Caco-2 (cell line): ENCODE measurements around the gene SSTR3. TPM values are rescaled to one million over a fixed set of nuclear protein-coding genes. Genes with fewer than 3 reads are reported as not detected.

Source experiments
- BruUV-seq: library from RNA; stranded (reverse); fragments of 400-500 nt; replicated peaks from 2 replicates; lab custom pipeline; 2021; lab: Mats Ljungman, UMichigan
- CTCF ChIA-PET: fragments of 300-600 bp; sonication (Branson Sonifier 250); formaldehyde crosslinking; loops from one replicate; lab custom pipeline; 2022; ENCODE audit warnings: antibody characterized with exemption; lab: Charles Lee
- POLR2A ChIA-PET: fragments of 300-600 bp; sonication (Branson Sonifier 250); formaldehyde crosslinking; loops from one replicate; lab custom pipeline; 2022; ENCODE audit warnings: antibody characterized with exemption; lab: Charles Lee
- DNase-seq, 2 experiments: peaks; one replicate each; pipeline versions ENCODE4 v3.0.0 to v3.0.0-alpha.2; 2020 to 2022
- H3K27me3 ChIP-seq: replicated peaks from 2 replicates; pipeline ENCODE4 v1.6.0; 2011; ENCODE audit warnings: low read length; ENCODE audit not compliant: control insufficient read depth, insufficient read depth
- H3K36me3 ChIP-seq: 2 replicates; pipeline ENCODE4 v1.5.1; 2011; ENCODE audit warnings: low read length; ENCODE audit not compliant: control insufficient read depth, insufficient read depth
- H3K4me1 ChIP-seq: fragments of 250-450 bp; sonication (Bioruptor Pico); 2 replicates; pipeline ENCODE4 v1.5.1; 2020; ENCODE audit warnings: mild to moderate bottlenecking
- H3K4me3 ChIP-seq: 2 replicates; pipeline ENCODE4 v1.5.1; 2011; ENCODE audit warnings: low read depth, mild to moderate bottlenecking, control low read depth, low read length
- H3K9me3 ChIP-seq: fragments of 250-450 bp; sonication (Bioruptor Pico); 2 replicates; pipeline ENCODE4 v1.5.1; 2020; ENCODE audit warnings: mild to moderate bottlenecking, moderate library complexity
- H3K27ac Mint-ChIP-seq: one replicate; pipeline ENCODE4 v1.8.0; 2022; ENCODE audit warnings: mixed read lengths; ENCODE audit not compliant: unreplicated experiment
- H3K27me3 Mint-ChIP-seq: one replicate; pipeline ENCODE4 v1.8.0; 2022; ENCODE audit warnings: mixed read lengths; ENCODE audit not compliant: insufficient read depth, unreplicated experiment
- H3K36me3 Mint-ChIP-seq: one replicate; pipeline ENCODE4 v1.8.0; 2022; ENCODE audit warnings: mild to moderate bottlenecking, mixed read lengths; ENCODE audit not compliant: insufficient read depth, unreplicated experiment
- H3K4me1 Mint-ChIP-seq: one replicate; pipeline ENCODE4 v1.8.0; 2022; ENCODE audit warnings: low read depth, mixed read lengths; ENCODE audit not compliant: unreplicated experiment
- H3K4me3 Mint-ChIP-seq: one replicate; pipeline ENCODE4 v1.8.0; 2022; ENCODE audit warnings: mild to moderate bottlenecking, moderate library complexity, mixed read lengths; ENCODE audit not compliant: unreplicated experiment
- H3K9me3 Mint-ChIP-seq: one replicate; pipeline ENCODE4 v1.8.0; 2022; ENCODE audit warnings: mixed read lengths; ENCODE audit not compliant: unreplicated experiment
- CTCF ChIP-seq, 2 experiments: fragments of 200-600 bp in 1 of 2; IDR thresholded peaks; 1 replicate in 1 of 2; 2 replicates in 1 of 2; pipeline versions ENCODE4 v1.5.1 to v1.8.0; 2011 to 2022; ENCODE audit warnings: antibody characterized with exemption in 1 of 2, control low read depth in 1 of 2, inconsistent platforms in 1 of 2, low read depth in 1 of 2, low read length in 1 of 2, mild to moderate bottlenecking in 1 of 2, moderate library complexity in 1 of 2; ENCODE audit not compliant: insufficient read depth in 1 of 2, severe bottlenecking in 1 of 2, unreplicated experiment in 1 of 2
- intact Hi-C: fragments of 100-400 bp; cut with micrococcal nuclease; formaldehyde crosslinking; loops from one replicate; pipeline ENCODE4 v1.10.0; 2022; ENCODE audit not compliant: unreplicated experiment
- total RNA-seq: library from RNA; stranded (reverse); gene quantifications from 2 replicates; pipeline ENCODE4 v1.2.3, GENCODE V29; 2022

The SSTR3 gene
- total RNA-seq, 1 experiment from 2014 or later: not detected

- intact Hi-C loops: no loop called here
- TF ChIP-seq CTCF (IDR thresholded peaks at IDR 0.05; ENCODE audit: insufficient read depth in 1 of 2, low read depth in 1 of 2, low read length in 1 of 2, severe bottlenecking in 1 of 2, unreplicated experiment in 1 of 2): no peak
- Histone ChIP-seq H3K4me1 (no peaks in the 10 kb centered on the region), H3K9me3 (no peaks in the 10 kb centered on the region), H3K36me3 (no peaks in the 10 kb centered on the region), H3K4me3 (no peak overlapping the region), H3K27me3 (no peaks in the 10 kb centered on the region)
- ChIA-PET CTCF (interaction anchor here (1.0 kb wide), 1 partner anchor 12 kb away, joined by 4 read pairs; no protein-coding TSS in a partner anchor), POLR2A (no interaction called here)
- H3K4me3 Mint-ChIP-seq: no peak overlapping the region
- H3K4me1 Mint-ChIP-seq: peaks cover 5% of the 10 kb centered on the region
- H3K27me3 Mint-ChIP-seq: peaks cover 5% of the 10 kb centered on the region
- DNase-seq: no peak
- H3K36me3 Mint-ChIP-seq: peaks cover 4% of the 10 kb centered on the region
- no peaks in the 10 kb centered on the region for H3K9me3 Mint-ChIP-seq
- no peak overlapping the region for H3K27ac Mint-ChIP-seq
- BruUV-seq: no TSS peak
Measured at GRCh38 chr22:37211075-37211865, 1.0 kb downstream of the SSTR3 start.

DNA sequence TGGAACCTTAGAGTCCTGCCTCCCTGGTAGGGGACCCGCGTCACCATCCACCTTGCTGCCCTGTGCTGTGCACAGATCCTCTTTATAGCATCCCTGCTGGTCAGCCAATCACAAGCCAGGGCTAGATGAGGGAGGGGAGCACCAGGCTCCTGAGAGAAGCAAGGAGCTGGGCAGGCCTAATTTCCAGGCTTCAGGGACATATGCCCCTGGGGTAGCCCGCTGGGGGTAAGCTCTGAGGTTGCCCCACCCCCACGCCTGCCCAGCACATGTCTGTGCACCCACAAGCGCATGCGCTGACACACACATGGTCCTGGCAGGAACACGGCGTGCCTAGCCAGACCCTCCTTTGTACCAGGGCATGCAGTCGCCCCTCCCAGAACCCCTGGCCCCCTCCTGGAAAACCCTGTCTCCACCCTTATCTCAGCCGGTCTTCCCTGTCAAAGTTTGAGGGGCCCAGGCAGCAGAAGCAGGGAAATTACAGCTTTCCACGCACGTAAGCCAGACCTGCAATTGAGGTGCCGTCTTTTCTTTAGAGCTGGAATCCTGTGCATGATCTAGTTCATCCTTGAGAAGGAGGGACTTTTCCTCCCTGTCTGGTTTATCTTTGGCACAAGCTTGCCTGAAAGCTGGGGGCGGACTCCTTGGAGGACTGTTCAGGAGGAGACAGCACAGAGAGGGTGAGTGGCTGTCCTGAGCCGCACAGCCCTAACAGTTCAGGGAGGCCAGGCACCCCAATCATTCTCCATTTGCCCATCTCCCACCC lies 2.1 kb downstream of the SSTR3 start:
- no peaks in the 10 kb centered on the region for H3K9me3 Mint-ChIP-seq
- H3K27ac Mint-ChIP-seq: no peak overlapping the region
- no peaks in the 10 kb centered on the region for H3K27me3 ChIP-seq
- intact Hi-C loops: no loop called here
- no peaks in the 10 kb centered on the region for H3K4me1 ChIP-seq
- BruUV-seq: no TSS peak
- TF ChIP-seq CTCF (IDR thresholded peaks at IDR 0.05; ENCODE audit: insufficient read depth in 1 of 2, low read depth in 1 of 2, low read length in 1 of 2, severe bottlenecking in 1 of 2, unreplicated experiment in 1 of 2): no peak
- CTCF ChIA-PET: interaction anchor here (0.7 to 1.0 kb wide), 2 partner anchors 11 kb away, joined by 3 to 4 read pairs; no protein-coding TSS in a partner anchor
- no peak overlapping the region for H3K4me3 Mint-ChIP-seq
- DNase-seq: peak in 1 of 2 experiments; percentile 29
- peaks cover 5% of the 10 kb centered on the region for H3K4me1 Mint-ChIP-seq
- H3K36me3 Mint-ChIP-seq: peaks cover 4% of the 10 kb centered on the region
- H3K27me3 Mint-ChIP-seq: peaks cover 2% of the 10 kb centered on the region
- no peak overlapping the region for H3K4me3 ChIP-seq
- no peaks in the 10 kb centered on the region for H3K9me3 ChIP-seq
- H3K36me3 ChIP-seq: no peaks in the 10 kb centered on the region
- POLR2A ChIA-PET: no interaction called here

- BruUV-seq: no TSS peak
- peak in 1 of 2 experiments; percentile 16 for DNase-seq
- ChIA-PET CTCF (interaction anchor here (0.7 to 1.1 kb wide), 2 partner anchors 10 to 61 kb away, joined by 3 read pairs; no protein-coding TSS in a partner anchor), POLR2A (no interaction called here)
- Histone ChIP-seq H3K4me3 (no peak overlapping the region), H3K9me3 (no peaks in the 10 kb centered on the region), H3K4me1 (no peaks in the 10 kb centered on the region), H3K27me3 (no peaks in the 10 kb centered on the region), H3K36me3 (no peaks in the 10 kb centered on the region)
- Mint-ChIP-seq H3K36me3 (peaks cover 4% of the 10 kb centered on the region), H3K9me3 (no peaks in the 10 kb centered on the region), H3K4me3 (no peak overlapping the region), H3K4me1 (peaks cover 1% of the 10 kb centered on the region), H3K27ac (no peak overlapping the region), H3K27me3 (peaks cover 2% of the 10 kb centered on the region)
- intact Hi-C loops: no loop called here
- no peak for TF ChIP-seq CTCF (IDR thresholded peaks at IDR 0.05; ENCODE audit: insufficient read depth in 1 of 2, low read depth in 1 of 2, low read length in 1 of 2, severe bottlenecking in 1 of 2, unreplicated experiment in 1 of 2)
Measured at GRCh38 chr22:37209140-37209845, 3.0 kb downstream of the SSTR3 start.
